CD4-positive, alpha-beta T cell treated with Interleukin-6 at 100 ng/mL for 8 hours (primary cell): ENCODE measurements around the gene NID2.

Experiments used
- DNase-seq: peaks from one replicate; pipeline ENCODE4 v3.0.0-alpha.2; 2020; ENCODE audit warnings: mixed read lengths, low spot score

The NID2 gene

DNA sequence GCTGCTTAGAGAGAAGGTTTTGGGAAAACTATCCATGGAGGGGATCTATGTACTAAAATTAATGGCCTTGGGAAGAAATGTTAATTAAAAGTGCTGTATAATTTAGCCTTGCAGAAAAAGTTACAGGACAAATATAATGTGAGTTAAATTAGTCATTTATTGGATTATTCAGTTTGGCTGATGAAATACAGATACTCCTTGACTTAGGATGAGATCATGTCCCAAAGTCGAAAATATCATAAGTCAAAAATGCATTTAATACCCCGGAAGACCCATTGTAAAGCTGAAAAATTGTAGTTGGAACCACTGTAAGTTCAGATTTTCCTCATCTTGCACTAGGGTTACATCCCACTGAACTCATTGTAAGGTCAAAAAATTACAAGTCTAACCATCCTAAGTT, 69.8 kb downstream of the NID2 start:
- no peak for DNase-seq

DNA sequence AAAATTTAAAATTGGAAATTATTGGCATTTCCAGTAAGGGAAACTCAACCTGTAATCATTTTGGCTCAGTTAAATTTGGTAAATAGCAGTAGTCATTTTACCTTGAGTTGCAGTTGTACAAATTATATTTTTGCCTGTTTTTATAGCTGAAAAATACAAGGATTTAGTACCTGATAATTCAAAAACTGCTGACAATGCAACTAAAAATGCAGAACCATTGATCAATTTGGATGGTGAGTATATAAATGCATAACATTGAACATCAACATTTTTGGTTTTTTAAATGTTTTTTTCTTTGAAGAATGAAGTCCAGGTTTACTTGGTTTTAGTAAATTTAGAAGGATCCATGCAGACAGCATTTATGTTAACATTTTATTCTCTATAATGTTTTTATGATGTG, 70.5 kb downstream of the NID2 start:
- DNase-seq, result no peak

GRCh38 chr14:51996148-51996746, 72.6 kb downstream of the NID2 start:
- peak; percentile 36 for DNase-seq

DNA sequence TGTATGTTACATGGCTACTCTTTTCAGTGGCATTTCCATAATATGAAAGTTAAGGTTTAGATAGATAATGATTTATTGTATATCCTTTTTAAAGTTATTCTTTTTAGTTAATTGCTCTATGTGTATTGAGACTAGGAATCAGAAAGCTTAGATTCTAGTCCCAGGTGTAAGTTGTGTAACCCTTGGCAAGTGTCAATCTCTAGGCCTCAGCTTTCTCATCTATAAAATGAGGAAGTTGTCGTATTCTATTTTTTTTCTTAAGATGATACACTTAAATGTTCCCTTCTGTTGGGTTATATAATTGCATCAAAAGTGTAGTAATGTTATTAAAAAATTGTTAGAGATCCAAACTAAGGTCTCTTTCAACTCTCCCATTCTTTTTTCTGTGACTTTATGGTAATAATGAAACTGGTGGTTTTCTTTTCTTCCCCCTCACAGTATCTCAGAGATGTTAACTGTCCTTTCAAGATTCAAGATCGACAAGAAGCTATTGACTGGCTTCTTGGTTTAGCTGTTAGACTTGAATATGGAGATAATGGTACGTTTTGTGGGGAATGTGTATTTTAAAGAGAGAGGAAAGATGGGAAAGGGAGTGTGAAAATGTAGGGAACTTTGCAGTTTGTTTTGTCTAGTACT, 75.5 kb downstream of the NID2 start:
- DNase-seq, result no peak

DNA sequence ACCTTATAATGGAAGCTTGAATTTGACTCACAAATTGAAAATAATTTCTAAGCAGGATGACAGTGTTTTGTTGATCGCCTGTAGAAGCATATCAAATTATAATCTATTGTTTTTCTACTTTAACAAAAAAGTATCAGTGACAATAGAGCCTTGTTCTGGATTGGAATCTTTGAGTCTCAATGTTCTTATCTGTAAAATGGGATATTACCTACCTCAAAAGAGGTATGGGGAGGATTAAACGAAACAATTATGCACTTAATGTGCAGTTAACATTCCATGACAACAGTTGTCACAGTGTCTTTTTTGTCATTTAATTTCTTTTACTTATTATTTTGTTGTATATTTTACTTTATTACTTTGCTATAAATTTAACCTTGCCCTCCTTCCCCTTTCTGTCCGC, 78.4 kb downstream of the NID2 start:
- DNase-seq, result no peak

DNA sequence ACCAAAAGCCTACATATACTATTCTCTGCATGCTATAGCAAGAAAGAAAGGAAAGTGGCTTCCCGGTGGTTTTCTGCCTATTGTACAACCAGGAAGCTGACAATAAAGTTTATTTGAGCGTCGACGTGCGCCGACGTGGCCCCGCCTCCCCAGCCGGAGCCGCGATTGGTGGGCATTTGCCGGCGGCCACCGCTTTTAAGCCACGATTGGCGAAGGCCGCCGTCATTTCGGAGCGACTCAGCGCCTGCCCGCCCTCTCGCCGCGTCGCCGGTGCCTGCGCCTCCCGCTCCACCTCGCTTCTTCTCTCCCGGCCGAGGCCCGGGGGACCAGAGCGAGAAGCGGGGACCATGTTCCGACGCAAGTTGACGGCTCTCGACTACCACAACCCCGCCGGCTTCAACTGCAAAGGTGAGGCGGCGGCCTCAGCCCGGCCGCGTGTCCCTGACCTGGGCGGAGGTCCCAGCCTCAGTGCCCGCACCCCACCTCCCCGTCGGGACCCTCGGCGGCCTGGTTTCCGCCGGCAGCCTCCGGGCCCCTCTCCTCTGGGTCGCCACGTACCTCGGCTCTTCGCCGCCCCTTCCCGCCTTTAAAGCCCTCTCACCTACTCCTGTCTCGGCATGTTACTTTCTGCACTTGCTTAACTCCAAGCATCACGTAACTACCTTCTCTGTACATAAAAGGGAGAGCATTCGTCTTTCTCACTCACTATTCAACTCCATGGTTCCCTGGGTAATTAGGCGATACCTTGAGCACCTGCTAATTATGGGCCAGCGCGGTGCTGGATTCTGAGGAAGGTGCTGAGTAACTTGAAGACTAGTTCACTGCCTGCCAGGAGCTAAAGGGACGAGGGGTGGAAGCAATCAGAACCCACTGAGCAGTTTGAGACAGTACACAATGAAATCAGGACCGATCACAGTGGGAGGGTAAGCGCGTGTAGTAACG, 79.3 kb downstream of the NID2 start, which contains the start of gene RTRAF:
TSS of gene RTRAF (plus strand) at position 254 of the 942 bp plus-strand sequence. CDS start at position 348, 94 bp downstream.
- DNase-seq, result peak; percentile 90

GRCh38 chr14:51988221-51988620, 80.6 kb downstream of the NID2 start:
- no peak for DNase-seq

- DNase-seq, result no peak
Observed at GRCh38 chr14:51981218-51981854, 87.5 kb downstream of the NID2 start.

DNA sequence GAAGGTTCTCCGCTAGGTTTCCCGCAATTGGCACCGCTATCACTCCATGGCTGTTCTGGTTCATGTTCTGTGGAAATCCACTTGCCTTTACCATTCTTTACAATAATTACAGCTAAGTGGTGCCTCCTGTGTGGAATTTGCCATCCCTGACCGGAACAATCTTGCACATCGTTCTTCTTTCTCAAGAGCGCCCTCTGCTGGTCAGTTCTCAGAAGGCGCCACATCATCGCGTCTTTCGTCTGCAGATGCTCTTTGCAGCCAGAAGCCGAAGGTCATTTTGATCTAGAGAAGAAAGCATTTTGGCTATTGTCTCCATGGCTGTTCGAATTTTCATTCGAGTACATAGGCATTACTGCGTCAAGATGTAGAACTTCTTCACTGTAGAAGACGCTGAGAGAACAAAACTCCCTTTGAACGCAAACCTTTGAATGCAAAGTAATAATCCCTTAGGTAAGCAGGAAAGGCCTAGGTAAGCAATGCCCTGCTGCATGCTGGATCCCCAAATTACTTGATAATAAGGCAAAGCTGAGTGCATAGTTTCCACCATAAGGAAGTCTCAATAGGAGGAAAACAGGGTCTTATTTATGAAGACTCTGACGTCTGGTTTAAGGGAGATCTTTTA, 89.7 kb downstream of the NID2 start:
- DNase-seq, result peak; percentile 79

DNA sequence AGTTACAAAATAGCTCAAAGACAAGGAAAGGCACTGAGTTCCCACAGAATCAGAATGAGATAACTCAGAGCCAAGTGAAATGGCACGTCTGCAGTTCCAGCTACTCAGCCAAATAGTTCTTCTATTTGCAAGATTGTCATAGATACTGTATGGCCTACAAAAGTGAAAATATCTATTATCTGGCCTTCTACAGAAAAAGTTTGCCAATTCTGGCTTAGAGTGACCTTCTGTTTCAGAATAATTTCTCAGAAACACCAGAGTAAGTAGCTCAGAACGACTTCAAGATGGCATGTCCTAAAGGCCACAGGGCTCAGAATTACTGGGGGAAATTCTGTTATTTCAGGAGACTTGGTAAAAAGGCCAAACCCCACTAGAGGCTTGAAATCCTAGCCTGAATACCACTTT, 90.2 kb downstream of the NID2 start:
- no peak for DNase-seq

GRCh38 chr14:51977075-51977474, 91.8 kb downstream of the NID2 start:
- DNase-seq, result no peak

DNA sequence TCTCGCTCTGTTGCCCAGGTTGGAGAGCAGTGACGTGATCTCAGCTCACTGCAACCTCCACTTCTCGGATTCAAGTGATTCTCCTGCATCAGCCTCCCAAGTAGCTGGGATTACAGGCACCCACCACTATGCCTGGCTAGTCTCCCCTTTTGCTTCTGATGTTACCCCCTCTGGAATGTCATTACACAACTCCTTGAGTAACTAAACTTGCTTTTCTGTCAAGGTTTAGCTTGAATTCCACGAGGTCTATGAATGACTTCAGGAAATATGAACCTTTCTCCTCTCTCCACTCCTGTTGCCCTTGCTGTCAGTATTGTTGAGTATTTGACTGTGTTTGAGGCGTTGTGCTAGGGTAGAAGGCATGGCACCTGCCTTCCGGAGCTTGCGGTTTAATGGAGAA, 96.3 kb downstream of the NID2 start:
- no peak for DNase-seq

DNA sequence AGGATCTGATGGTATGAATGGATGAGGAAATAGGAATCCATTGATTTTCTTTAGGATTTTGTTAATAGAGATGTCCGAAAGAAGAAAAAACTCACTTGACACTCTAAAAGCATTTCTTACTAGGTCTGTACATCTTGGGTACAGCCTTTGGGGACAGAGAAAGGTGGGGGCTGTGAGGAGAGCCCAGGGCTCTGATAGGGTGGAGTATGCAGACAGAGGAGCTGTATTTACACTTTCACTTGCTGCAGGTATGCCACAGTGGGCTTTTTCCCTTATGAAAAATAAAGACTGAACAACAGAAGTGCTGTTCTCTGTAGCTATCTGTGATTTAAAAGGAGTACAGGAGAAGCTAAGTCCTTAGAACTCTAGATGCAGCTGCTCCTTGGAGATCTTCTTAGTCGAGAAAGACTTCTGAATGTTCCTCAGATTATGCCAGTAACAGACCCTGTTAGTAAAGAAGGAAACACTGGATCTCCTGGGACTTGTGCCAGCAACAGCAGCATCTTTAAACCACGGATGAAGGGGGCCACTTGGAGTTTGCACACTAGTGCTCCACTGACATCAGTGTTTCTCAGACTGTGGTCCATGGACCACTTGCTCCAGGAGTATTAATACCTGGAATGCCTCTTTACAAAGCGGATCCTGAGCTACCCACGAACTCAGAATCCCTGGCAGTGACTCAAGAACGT, 98.9 kb downstream of the NID2 start:
- no peak for DNase-seq

DNA sequence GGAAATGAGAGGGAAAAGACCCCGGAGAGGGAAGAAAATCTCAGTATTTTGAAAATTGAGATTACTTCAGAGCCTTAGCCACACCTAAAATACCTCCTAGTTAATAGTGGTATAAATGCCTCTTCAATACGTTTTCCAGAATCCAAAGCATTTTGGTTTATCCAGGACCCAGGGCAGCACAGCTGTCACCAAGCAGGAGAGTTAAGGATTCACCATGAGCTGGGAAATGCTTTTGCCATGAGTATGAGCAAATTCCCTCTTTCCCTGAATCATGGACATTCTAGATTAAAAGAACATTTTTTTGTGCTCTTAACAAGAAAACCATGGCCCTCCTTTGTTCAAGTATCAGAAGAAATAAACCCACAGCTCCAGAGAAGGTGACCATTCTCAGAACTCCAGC, 101.3 kb downstream of the NID2 start:
- no peak for DNase-seq

DNA sequence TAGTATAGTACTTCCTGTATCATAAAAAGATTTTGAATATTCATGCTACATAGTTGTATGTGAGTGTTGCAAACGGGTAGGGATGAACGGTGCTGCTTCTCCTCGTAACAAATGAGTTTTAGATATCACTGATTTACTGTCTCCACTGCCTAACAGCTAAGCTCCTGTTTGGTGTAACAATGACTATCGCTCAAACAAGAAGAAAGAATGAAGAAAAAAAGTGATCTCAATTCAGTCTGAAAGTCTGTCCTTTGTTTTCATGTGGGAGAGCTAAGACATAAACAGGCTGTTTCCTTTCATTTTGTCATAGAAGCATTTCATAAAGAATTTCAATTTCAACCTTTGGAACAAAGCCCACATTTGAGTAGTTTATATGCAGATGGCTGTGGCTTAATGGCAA, 105.6 kb downstream of the NID2 start:
- no peak for DNase-seq

- DNase-seq, result no peak
Observed at GRCh38 chr14:51962711-51963110, 106.1 kb downstream of the NID2 start.

DNA sequence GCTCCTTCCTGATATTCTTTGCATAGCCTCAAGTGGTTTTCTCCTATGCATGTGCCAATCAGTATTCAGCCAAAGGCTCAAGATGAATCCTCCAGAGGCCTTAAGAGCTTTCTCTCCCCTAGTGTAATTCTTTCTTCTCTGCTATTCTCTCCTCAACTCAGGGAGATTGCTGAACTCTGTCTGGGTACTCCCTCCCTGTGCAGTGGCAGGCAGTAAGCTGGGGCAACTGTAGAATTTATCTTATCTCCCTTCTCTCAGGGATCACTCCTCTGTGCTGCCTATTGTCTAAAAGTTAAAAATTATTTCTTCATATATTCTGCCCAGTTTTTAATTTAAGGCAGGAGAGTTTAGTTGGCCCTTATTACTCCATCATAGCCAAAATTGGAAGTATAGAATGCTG, 108.0 kb downstream of the NID2 start:
- no peak for DNase-seq

DNA sequence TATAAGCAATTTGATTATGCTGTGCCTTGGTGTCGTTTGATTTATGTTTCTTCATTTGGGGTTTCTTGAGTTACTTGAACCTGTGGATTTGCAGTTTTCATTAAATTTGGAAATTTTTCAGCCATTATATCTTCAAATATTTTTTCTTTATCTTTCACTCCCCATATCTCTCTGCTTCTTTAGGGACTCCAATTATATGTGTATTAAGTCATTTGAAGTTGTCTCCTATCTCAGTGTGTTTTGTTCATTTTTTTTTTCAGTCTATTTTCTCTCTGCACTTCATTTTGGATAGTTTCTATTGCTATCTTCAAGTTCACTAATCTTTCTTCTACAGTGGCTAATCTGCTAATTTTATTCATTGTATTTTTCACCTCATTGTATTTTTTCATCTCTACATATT, 108.9 kb downstream of the NID2 start:
- no peak for DNase-seq

DNA sequence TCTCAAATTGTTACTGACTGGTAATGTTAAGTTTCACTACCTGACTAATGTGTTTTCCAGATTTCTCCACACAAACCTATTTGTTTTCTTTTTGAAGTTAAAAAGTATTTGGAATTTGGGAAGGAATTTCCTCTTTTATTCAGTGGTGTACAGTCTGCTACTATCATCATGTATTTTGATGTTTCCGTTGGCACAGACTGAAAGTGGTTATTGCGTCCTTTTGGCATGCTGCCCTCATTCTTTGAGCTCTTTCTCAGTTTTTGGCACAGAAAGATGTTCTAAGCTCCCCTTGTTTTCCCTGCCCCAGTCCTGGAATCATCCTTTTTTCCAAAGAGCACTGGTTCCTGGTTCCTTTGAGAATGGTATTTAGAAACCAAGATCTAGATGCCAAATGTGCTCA, 110.9 kb downstream of the NID2 start:
- DNase-seq, result no peak
